Common myeloid progenitor, CD34-positive (primary cell): Measurements from ENCODE around the gene COPG1.
A peak's percentile ranks its signal among the peaks of the same experiment; 100 is the strongest.

ENCODE experiments used
- CTCF ChIA-PET: fragments of 350-600 bp; sonication (Branson Sonifier 250); formaldehyde crosslinking; loops from one replicate; lab custom pipeline; 2021; ENCODE audit warnings: antibody characterized with exemption; lab: Charles Lee
- POLR2A ChIA-PET: fragments of 350-600 bp; sonication (Branson Sonifier 250); formaldehyde crosslinking; loops from one replicate; lab custom pipeline; 2021; ENCODE audit warnings: antibody characterized with exemption; lab: Charles Lee
- DNase-seq, 3 donors: peaks; one replicate each; pipeline versions ENCODE4 v3.0.0 to v3.0.0-alpha.2; 2013
- H3K27ac ChIP-seq, 2 experiments: 1 replicate in 1 of 2; 2 replicates in 1 of 2; pipeline ENCODE4 v1.7.0; 2013; ENCODE audit warnings: inconsistent platforms in 2 of 2, low read length in 2 of 2, mild to moderate bottlenecking in 2 of 2, low read depth in 1 of 2, moderate library complexity in 1 of 2; ENCODE audit not compliant: severe bottlenecking in 2 of 2, insufficient read depth in 1 of 2, poor library complexity in 1 of 2
- H3K27me3 ChIP-seq, 5 experiments: replicated peaks in 2 of 5; 1 replicate in 3 of 5; 2 replicates in 2 of 5; pipeline versions ENCODE4 v1.6.1 to v1.7.0; 2013; ENCODE audit warnings: low read length in 4 of 5, mild to moderate bottlenecking in 2 of 5, moderate library complexity in 2 of 5, inconsistent platforms in 1 of 5; ENCODE audit not compliant: insufficient read depth in 5 of 5, control insufficient read depth in 4 of 5
- H3K36me3 ChIP-seq, 4 experiments: 1 replicate in 2 of 4; 2 replicates in 2 of 4; pipeline versions ENCODE4 v1.6.1 to v1.7.0; 2013; ENCODE audit warnings: low read length in 3 of 4, control low read depth in 1 of 4, mild to moderate bottlenecking in 1 of 4; ENCODE audit not compliant: control insufficient read depth in 4 of 4, insufficient read depth in 4 of 4
- H3K4me1 ChIP-seq, 4 experiments: 1 replicate in 3 of 4; 2 replicates in 1 of 4; pipeline versions ENCODE4 v1.6.1 to v1.7.1; 2013; ENCODE audit warnings: low read length in 3 of 4, mild to moderate bottlenecking in 3 of 4, control low read depth in 1 of 4, inconsistent platforms in 1 of 4, moderate library complexity in 1 of 4; ENCODE audit not compliant: control insufficient read depth in 4 of 4, insufficient read depth in 4 of 4; ENCODE audit errors: control extremely low read depth in 1 of 4
- H3K4me3 ChIP-seq, 7 experiments: 1 replicate in 4 of 7; 2 replicates in 3 of 7; pipeline versions ENCODE4 v1.5.1 to v1.7.0; 2013; ENCODE audit warnings: mild to moderate bottlenecking in 7 of 7, low read length in 6 of 7, moderate library complexity in 6 of 7, inconsistent platforms in 2 of 7, low read depth in 2 of 7, control low read depth in 1 of 7; ENCODE audit not compliant: insufficient read depth in 4 of 7, control insufficient read depth in 1 of 7; ENCODE audit errors: extremely low read depth in 1 of 7
- H3K9me3 ChIP-seq, 5 experiments: 1 replicate in 4 of 5; 2 replicates in 1 of 5; pipeline versions ENCODE4 v1.6.1 to v1.7.1; 2013; ENCODE audit warnings: low read length in 4 of 5, mild to moderate bottlenecking in 2 of 5, inconsistent platforms in 1 of 5, low read depth in 1 of 5, moderate library complexity in 1 of 5; ENCODE audit not compliant: control insufficient read depth in 4 of 5, insufficient read depth in 2 of 5; ENCODE audit errors: control extremely low read depth in 1 of 5
- WGBS: methylation state at CpG from one replicate; pipeline ENCODE4 v1.1.5; 2013; ENCODE audit not compliant: insufficient coverage; 5-methylcytosine and 5-hydroxymethylcytosine counted together

Gene COPG1

GRCh38 chr3:129277829-129278271 lies 28.4 kb downstream of the COPG1 start:
- H3K4me3 ChIP-seq: peak overlapping the region in 6 of 7 experiments; percentile 73 to 99 (median 93)
- no peaks in the 10 kb centered on the region for H3K27me3 ChIP-seq
- CTCF ChIA-PET: interaction anchor here (1.1 to 1.5 kb wide), 3 partner anchors 17 to 38 kb away, joined by 3 to 4 read pairs (median 4); a partner anchor contains a TSS
- DNase-seq: peak in 2 of 3 donors; percentile 30 to 34
- H3K9me3 ChIP-seq: no peaks in the 10 kb centered on the region
- POLR2A ChIA-PET: interaction anchor here (3.6 kb wide), 1 partner anchor 38 kb away, joined by 26 read pairs; a partner anchor contains a TSS
- H3K4me1 ChIP-seq: peaks cover 6 to 28% (median 19%) of the 10 kb centered on the region in 4 experiments
- peak overlapping the region; percentile 84 to 87 for H3K27ac ChIP-seq
- peaks cover 7 to 48% (median 35%) of the 10 kb centered on the region in 4 experiments for H3K36me3 ChIP-seq
- 89% methylated on average over 11 of the region's 11 CpGs for WGBS

GRCh38 chr3:129278439-129278965 lies 29.1 kb downstream of the COPG1 start, which contains the start of gene HMCES:
Gene HMCES (plus strand): TSS chr3:129278870. CDS start chr3:129279733, 863 bp downstream.
- POLR2A ChIA-PET: interaction anchor here (0.5 to 3.6 kb wide), 6 partner anchors 16 to 317 kb away, joined by 3 to 26 read pairs (median 3); a partner anchor contains a TSS
- 0% methylated on average over 37 of the region's 44 CpGs for WGBS
- Histone ChIP-seq H3K27me3 (no peaks in the 10 kb centered on the region), H3K36me3 (peaks cover 7 to 50% (median 34%) of the 10 kb centered on the region in 4 experiments), H3K4me1 (peaks cover 6 to 29% (median 19%) of the 10 kb centered on the region in 4 experiments), H3K9me3 (no peaks in the 10 kb centered on the region), H3K4me3 (peak within 1 kb of the TSS; percentile 64 to 99 (median 89)), H3K27ac (peak within 1 kb of the TSS; percentile 84 to 87)
- CTCF ChIA-PET: interaction anchor here (1.4 to 1.5 kb wide), 2 partner anchors 12 to 30 kb away, joined by 3 to 4 read pairs; no protein-coding TSS in a partner anchor
- DNase-seq: peak; percentile 90 to 97 (median 95)

- CTCF ChIA-PET: interaction anchor here (1.4 to 1.9 kb wide), 4 partner anchors 12 to 37 kb away, joined by 3 to 6 read pairs (median 5); a partner anchor contains a TSS
- no peaks in the 10 kb centered on the region for H3K27me3 ChIP-seq
- H3K4me1 ChIP-seq: peaks cover 6 to 29% (median 19%) of the 10 kb centered on the region in 4 experiments
- WGBS: under 1% methylated on average over 70 of the region's 82 CpGs
- H3K9me3 ChIP-seq: no peaks in the 10 kb centered on the region
- peaks cover 7 to 43% (median 26%) of the 10 kb centered on the region in 4 experiments for H3K36me3 ChIP-seq
- peak; percentile 51 to 77 (median 68) for DNase-seq
- H3K4me3 ChIP-seq: peak overlapping the region; percentile 64 to 99 (median 89)
- H3K27ac ChIP-seq: peak overlapping the region; percentile 84 to 87
- POLR2A ChIA-PET: interaction anchor here (0.5 to 3.6 kb wide), 9 partner anchors 15 to 316 kb away, joined by 3 to 26 read pairs (median 3); partner anchors contain the start of gene GP9
These were observed 29.8 kb downstream of the COPG1 start for GRCh38 chr3:129278966-129279906.

- no peaks in the 10 kb centered on the region for H3K27me3 ChIP-seq
- no peak for DNase-seq
- WGBS: 88% methylated on average over 1 of the region's 2 CpGs
- CTCF ChIA-PET: interaction anchor here (0.7 to 1.9 kb wide), 5 partner anchors 11 to 110 kb away, joined by 3 to 6 read pairs (median 4); a partner anchor contains a TSS
- peaks cover 6 to 29% (median 19%) of the 10 kb centered on the region in 4 experiments for H3K4me1 ChIP-seq
- POLR2A ChIA-PET: interaction anchor here (0.6 to 3.6 kb wide), 4 partner anchors 22 to 219 kb away, joined by 3 to 26 read pairs (median 4); partner anchors contain the start of gene GP9
- H3K27ac ChIP-seq: peak overlapping the region in 1 of 2 experiments; percentile 87
- H3K36me3 ChIP-seq: peaks cover 4 to 33% (median 17%) of the 10 kb centered on the region in 4 experiments
- no peaks in the 10 kb centered on the region for H3K9me3 ChIP-seq
- H3K4me3 ChIP-seq: peak overlapping the region in 6 of 7 experiments; percentile 73 to 99 (median 93)
These were observed 30.8 kb downstream of the COPG1 start for GRCh38 chr3:129280183-129280582.

GRCh38 chr3:129281726-129282125 lies 32.3 kb downstream of the COPG1 start:
- DNase-seq: no peak
- Histone ChIP-seq H3K27me3 (no peaks in the 10 kb centered on the region), H3K27ac (no peak overlapping the region), H3K36me3 (peaks cover 3 to 27% (median 12%) of the 10 kb centered on the region in 4 experiments), H3K4me1 (peaks cover 6 to 29% (median 19%) of the 10 kb centered on the region in 4 experiments), H3K9me3 (no peaks in the 10 kb centered on the region), H3K4me3 (no peak overlapping the region)
- ChIA-PET CTCF (interaction anchor here (0.6 kb wide), 1 partner anchor 34 kb away, joined by 3 read pairs; a partner anchor contains a TSS), POLR2A (interaction anchor here (0.7 kb wide), 1 partner anchor 24 kb away, joined by 6 read pairs; no protein-coding TSS in a partner anchor)
- WGBS: 100% methylated on average over 3 of the region's 5 CpGs

- H3K27ac ChIP-seq: no peak overlapping the region
- POLR2A ChIA-PET: interaction anchor here (0.6 to 1.4 kb wide), 2 partner anchors 32 to 34 kb away, joined by 4 read pairs; no protein-coding TSS in a partner anchor
- 93% methylated on average over 3 of the region's 6 CpGs for WGBS
These were observed 33.4 kb downstream of the COPG1 start for GRCh38 chr3:129282727-129283327.

More at GRCh38 chr3:129282727-129283327, 33.4 kb downstream of the COPG1 start:
- CTCF ChIA-PET: interaction anchor here (1.4 to 2.0 kb wide), 3 partner anchors 19 to 35 kb away, joined by 4 to 11 read pairs (median 6); a partner anchor contains a TSS
- H3K4me3 ChIP-seq: no peak overlapping the region
- H3K36me3 ChIP-seq: peaks cover 0 to 19% (median 10%) of the 10 kb centered on the region in 4 experiments
- peaks cover 6 to 28% (median 17%) of the 10 kb centered on the region in 4 experiments for H3K4me1 ChIP-seq
- peak; percentile 23 to 67 (median 62) for DNase-seq
- no peaks in the 10 kb centered on the region for H3K9me3 ChIP-seq
- H3K27me3 ChIP-seq: no peaks in the 10 kb centered on the region
